Epithelial cell of esophagus (primary cell): ENCODE results near the gene CNTN1.

Source experiments
- DNase-seq: peaks from one replicate; pipeline ENCODE4 v3.0.0; 2010; ENCODE audit warnings: low read depth
- H3K4me3 ChIP-seq: 2 replicates; pipeline ENCODE4 v1.5.1; 2011; ENCODE audit warnings: mild to moderate bottlenecking, low read length, control low read depth
- TF ChIP-seq, protein P1 (sequence below): IDR thresholded peaks from 2 replicates; pipeline ENCODE4 v1.5.1; 2011; ENCODE audit warnings: low read depth, mild to moderate bottlenecking, low read length, control low read depth, inconsistent platforms; ENCODE audit not compliant: insufficient read depth; ENCODE audit errors: missing control alignments

The CNTN1 gene

DNA sequence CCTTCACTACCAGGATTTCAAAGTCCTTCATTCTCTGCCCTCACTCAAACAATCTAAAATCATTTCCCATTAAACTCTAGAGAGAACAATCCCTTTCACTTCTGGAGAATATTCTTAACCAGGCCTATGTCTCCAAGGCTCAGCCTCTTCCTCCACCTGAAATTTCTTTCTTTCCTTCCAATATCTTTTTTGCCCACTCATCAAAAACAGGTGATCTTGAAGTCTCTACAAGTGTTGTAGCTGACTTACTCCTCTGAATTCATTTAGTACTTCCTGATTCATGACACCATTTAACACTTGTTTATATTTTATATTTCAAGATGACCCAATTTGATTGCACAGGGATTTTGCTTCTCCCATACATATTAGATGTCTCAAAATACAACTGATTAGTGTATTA lies 429.1 kb downstream of the CNTN1 start:
- no peak for DNase-seq

More for the DNA sequence above, 429.1 kb downstream of the CNTN1 start:
- TF ChIP-seq, protein P1, sequence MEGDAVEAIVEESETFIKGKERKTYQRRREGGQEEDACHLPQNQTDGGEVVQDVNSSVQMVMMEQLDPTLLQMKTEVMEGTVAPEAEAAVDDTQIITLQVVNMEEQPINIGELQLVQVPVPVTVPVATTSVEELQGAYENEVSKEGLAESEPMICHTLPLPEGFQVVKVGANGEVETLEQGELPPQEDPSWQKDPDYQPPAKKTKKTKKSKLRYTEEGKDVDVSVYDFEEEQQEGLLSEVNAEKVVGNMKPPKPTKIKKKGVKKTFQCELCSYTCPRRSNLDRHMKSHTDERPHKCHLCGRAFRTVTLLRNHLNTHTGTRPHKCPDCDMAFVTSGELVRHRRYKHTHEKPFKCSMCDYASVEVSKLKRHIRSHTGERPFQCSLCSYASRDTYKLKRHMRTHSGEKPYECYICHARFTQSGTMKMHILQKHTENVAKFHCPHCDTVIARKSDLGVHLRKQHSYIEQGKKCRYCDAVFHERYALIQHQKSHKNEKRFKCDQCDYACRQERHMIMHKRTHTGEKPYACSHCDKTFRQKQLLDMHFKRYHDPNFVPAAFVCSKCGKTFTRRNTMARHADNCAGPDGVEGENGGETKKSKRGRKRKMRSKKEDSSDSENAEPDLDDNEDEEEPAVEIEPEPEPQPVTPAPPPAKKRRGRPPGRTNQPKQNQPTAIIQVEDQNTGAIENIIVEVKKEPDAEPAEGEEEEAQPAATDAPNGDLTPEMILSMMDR: no peak
- H3K4me3 ChIP-seq: no peak overlapping the region
